ENCODE measurements around the gene SFXN3. TPM values are rescaled to one million over a fixed set of nuclear protein-coding genes. Genes with fewer than 3 reads are reported as not detected.

SFXN3 gene
- total and polyA plus RNA-seq, 10 of the 15 experiments (the other 5 are each of a cell fraction or from before 2014, with no cell fraction given) = 0.05 to 11.3 (median 1.2) TPM

- ChIA-PET SMC1A (ENCODE audit: uncharacterized antibody, unreplicated experiment) (interaction anchor here (1.6 kb wide), 1 partner anchor 14 kb away, joined by 6 read pairs; no protein-coding TSS in a partner anchor), POLR2A (interaction anchor here (0.5 kb wide), 1 partner anchor 1349 kb away, joined by 3 read pairs; no protein-coding TSS in a partner anchor), RAD21 (ENCODE audit: unreplicated experiment) (interaction anchor here (1.1 kb wide), 1 partner anchor 13 kb away, joined by 3 read pairs; no protein-coding TSS in a partner anchor), CTCF (interaction anchor here (1.1 to 2.2 kb wide), 6 partner anchors 9 to 98 kb away, joined by 3 to 8 read pairs (median 4); partner anchors contain the start of gene LZTS2)
- TF ChIP-seq NFYA (IDR thresholded peaks at IDR 0.05; ENCODE audit: borderline replicate concordance, low read depth, low read length) = no peak
- TF ChIP-seq POLR2AphosphoS5 (IDR thresholded peaks at IDR 0.05; ENCODE audit: low read length) = no peak
- TF ChIP-seq KAT2A (conservative IDR thresholded peaks at IDR 0.05; ENCODE audit: control insufficient read depth, low read depth, low read length) = no peak
- in situ Hi-C loops (cut with MboI) = no loop called here
- no peaks in the 10 kb centered on the region for H3K36me3 ChIP-seq (ENCODE audit: control insufficient read depth in 2 of 2, insufficient read depth in 2 of 2, low read length in 1 of 2)
- no peaks in the 10 kb centered on the region for H4K20me1 ChIP-seq (ENCODE audit: control insufficient read depth, insufficient read depth)
- H3K27me3 ChIP-seq (replicated peaks in 1 of 2; ENCODE audit: control insufficient read depth in 2 of 2, insufficient read depth in 2 of 2, low read length in 1 of 2) = peaks cover 2 to 5% of the 10 kb centered on the region in 2 experiments; a peak in 3 of 4 replicates
- H3K27ac ChIP-seq (ENCODE audit: control insufficient read depth, insufficient read depth) = no peak overlapping the region
- no peak overlapping the region for H2AFZ ChIP-seq (ENCODE audit: control insufficient read depth, low read depth, low read length)
- FAIRE-seq (no peak), ATAC-seq (no peak), DNase-seq (ENCODE audit: low read depth, low spot score) (no peak)
- H3K79me2 ChIP-seq (ENCODE audit: control insufficient read depth, insufficient read depth, low read length) = no peaks in the 10 kb centered on the region
- H3K4me3 ChIP-seq = no peak overlapping the region
- no peaks in the 10 kb centered on the region for H3K9me3 ChIP-seq (replicated peaks; ENCODE audit: control insufficient read depth, insufficient read depth, low read length)
- H3K4me2 ChIP-seq (ENCODE audit: control insufficient read depth, insufficient read depth) = no peak overlapping the region
- H3K4me1 ChIP-seq (ENCODE audit: control insufficient read depth, insufficient read depth, low read length) = peaks cover 3% of the 10 kb centered on the region; the same call in 1 of the 2 replicates
- H3K9ac ChIP-seq (ENCODE audit: control insufficient read depth, insufficient read depth, low read length) = no peak overlapping the region
- BruUV-seq (replicated peaks) = no TSS peak
- intact Hi-C loops (cut with micrococcal nuclease; ENCODE audit: unreplicated experiment) = no loop called here
- 48% methylated on average over 18 of the region's 22 CpGs for WGBS (ENCODE audit: insufficient coverage, insufficient replicate concordance, low lambda C conversion rate, missing lambda C conversion rate)
Measured at GRCh38 chr10:101011517-101012423, 19.3 kb upstream of the SFXN3 start.
